ENCODE data around the gene PCDHGB5.
"Not testable (repeated sequence)": the region's sequence is repeated elsewhere in the genome, so short reads cannot be mapped to it uniquely, and the experiment has no call there.

PCDHGB5 gene

DNA sequence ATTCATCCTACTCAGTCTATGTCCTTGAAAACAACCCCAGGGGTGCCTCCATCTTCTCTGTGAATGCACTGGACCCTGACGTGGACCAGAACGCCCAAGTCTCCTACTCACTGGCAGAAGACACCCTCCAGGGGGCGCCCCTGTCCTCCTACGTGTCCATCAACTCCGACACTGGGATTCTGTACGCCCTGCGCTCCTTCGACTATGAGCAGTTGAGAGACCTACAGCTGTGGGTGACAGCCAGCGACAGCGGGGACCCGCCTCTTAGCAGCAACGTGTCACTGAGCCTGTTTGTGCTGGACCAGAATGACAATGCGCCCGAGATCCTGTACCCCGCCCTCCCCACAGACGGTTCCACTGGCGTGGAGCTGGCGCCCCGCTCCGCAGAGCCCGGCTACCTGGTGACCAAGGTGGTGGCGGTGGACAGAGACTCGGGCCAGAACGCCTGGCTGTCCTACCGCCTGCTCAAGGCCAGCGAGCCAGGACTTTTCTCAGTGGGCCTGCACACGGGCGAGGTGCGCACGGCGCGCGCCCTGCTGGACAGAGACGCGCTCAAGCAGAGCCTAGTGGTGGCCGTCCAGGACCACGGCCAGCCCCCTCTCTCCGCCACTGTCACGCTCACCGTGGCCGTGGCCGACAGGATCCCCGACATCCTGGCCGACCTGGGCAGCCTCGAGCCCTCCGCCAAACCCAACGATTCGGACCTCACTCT, 22.1 kb upstream of the PCDHGB5 start:
- H3K27ac ChIP-seq; DNase-seq (ENCODE audit: low read depth, low spot score): not testable (repeated sequence)

DNA sequence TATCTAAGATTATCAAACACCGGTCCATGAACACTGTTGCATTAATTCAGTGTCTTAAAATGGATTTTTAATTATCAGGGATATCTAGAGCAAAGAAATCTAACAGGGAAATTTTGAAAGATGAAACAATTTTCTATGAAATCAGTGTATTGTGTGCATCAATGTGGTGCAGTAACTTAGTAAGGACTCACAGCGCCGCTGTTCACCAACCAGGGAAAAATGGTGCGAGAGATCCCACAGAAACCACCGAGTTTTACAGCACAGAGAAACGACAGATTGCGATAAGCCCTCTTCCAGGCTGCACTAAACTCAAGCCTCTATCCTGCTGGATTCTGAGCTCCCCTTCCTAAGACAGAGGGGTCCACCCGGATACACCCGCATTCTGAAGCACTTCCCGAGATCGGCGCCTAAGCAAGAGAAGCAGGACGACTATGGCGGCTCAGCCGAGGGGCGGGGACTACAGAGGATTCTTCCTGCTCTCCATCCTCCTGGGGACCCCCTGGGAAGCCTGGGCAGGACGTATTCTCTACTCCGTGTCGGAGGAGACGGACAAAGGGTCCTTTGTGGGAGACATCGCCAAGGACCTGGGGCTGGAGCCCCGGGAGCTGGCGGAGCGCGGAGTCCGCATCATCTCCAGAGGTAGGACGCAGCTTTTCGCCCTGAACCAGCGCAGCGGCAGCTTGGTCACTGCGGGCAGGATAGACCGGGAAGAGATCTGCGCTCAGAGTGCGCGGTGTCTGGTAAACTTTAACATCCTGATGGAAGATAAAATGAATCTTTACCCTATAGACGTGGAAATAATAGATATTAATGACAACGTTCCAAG, 15.1 kb upstream of the PCDHGB5 start, which contains the start of gene PCDHGA7:
TSS of gene PCDHGA7 (plus strand) at position 274 of the 826 bp plus-strand sequence. CDS start at position 432, 158 bp downstream.
- DNase-seq (ENCODE audit: low read depth, low spot score), result no peak

DNA sequence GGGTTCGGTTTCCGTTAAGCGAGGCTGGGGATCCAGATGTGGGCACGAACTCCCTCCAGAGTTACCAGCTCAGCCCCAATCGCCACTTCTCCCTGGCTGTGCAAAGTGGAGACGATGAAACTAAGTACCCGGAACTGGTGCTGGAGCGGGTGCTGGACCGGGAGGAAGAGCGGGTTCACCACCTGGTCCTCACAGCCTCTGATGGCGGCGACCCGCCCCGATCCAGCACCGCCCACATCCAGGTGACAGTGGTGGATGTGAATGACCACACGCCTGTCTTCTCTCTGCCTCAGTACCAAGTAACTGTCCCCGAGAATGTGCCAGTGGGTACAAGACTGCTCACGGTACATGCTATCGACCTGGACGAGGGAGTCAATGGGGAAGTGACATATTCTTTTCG, 14.4 kb upstream of the PCDHGB5 start:
- no peak overlapping the region for H3K27ac ChIP-seq
- DNase-seq (ENCODE audit: low read depth, low spot score), result no peak

More for the DNA sequence above, 15.1 kb upstream of the PCDHGB5 start, which contains the start of gene PCDHGA7:
- H3K27ac ChIP-seq, result no peak within 1 kb of the TSS

DNA sequence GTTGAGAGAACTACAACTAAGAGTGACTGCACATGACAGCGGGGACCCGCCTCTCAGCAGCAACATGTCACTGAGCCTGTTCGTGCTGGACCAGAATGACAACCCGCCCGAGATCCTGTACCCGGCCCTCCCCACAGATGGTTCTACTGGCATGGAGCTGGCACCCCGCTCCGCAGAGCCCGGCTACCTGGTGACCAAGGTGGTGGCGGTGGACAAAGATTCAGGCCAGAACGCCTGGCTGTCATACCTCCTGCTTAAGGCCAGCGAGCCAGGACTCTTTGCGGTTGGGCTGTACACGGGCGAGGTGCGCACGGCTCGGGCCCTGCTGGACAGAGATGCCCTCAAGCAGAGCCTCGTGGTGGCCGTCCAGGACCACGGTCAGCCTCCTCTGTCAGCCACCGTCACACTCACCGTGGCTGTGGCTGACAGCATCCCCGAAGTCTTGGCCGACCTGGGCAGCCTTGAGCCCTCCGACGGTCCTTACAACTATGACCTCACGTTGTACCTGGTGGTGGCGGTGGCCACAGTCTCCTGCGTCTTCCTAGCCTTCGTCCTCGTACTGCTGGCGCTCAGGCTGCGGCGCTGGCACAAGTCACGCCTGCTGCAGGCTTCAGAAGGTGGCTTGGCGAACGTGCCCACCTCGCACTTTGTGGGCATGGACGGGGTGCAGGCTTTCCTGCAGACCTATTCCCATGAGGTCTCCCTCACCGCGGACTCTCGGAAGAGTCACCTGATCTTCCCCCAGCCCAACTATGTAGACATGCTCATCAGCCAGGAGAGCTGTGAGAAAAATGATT, 13.1 kb upstream of the PCDHGB5 start:
- no peak overlapping the region for H3K27ac ChIP-seq
- DNase-seq (ENCODE audit: low read depth, low spot score), result no peak

DNA sequence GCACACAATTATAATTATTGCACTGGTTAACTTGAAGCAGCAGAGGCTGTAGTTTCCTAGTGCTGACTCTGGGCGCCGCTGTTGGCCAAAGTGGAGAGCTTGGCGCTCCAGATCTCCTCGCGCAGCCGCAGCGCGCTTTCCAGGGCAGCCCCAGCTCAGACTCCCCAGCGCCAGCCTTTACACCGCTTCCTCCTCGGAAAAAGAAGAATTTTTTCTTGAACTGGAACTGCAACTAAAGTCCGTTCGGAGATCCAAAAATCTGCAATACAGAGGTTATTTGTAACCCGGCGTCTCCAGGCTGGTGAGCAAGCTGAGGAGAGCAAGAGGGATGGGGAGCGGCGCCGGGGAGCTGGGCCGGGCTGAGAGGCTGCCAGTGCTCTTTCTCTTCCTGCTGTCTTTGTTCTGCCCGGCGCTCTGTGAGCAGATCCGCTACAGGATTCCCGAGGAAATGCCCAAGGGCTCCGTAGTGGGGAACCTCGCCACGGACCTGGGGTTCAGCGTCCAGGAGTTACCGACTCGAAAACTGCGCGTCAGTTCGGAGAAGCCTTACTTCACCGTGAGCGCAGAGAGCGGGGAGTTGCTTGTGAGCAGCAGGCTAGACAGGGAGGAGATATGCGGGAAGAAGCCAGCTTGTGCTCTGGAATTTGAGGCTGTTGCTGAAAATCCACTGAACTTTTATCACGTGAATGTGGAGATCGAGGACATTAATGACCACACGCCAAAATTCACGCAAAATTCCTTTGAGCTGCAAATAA, 10.0 kb upstream of the PCDHGB5 start, which contains the start of gene PCDHGB4:
TSS of gene PCDHGB4 (plus strand) at position 142 of the 755 bp plus-strand sequence. CDS start at position 329, 187 bp downstream.
- DNase-seq (ENCODE audit: low read depth, low spot score); H3K27ac ChIP-seq: not testable (repeated sequence)

DNA sequence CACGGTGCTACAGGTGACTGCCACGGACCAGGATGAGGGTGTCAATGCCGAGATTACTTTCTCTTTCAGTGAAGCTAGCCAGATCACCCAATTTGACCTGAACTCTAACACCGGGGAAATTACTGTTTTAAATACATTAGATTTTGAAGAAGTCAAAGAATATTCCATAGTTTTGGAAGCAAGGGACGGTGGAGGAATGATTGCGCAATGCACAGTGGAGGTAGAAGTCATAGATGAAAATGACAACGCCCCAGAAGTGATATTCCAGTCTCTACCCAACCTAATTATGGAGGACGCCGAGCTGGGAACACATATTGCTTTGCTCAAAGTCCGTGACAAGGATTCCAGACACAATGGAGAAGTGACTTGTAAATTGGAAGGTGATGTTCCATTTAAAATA, 9.1 kb upstream of the PCDHGB5 start:
- H3K27ac ChIP-seq, result no peak overlapping the region
- no peak for DNase-seq (ENCODE audit: low read depth, low spot score)

DNA sequence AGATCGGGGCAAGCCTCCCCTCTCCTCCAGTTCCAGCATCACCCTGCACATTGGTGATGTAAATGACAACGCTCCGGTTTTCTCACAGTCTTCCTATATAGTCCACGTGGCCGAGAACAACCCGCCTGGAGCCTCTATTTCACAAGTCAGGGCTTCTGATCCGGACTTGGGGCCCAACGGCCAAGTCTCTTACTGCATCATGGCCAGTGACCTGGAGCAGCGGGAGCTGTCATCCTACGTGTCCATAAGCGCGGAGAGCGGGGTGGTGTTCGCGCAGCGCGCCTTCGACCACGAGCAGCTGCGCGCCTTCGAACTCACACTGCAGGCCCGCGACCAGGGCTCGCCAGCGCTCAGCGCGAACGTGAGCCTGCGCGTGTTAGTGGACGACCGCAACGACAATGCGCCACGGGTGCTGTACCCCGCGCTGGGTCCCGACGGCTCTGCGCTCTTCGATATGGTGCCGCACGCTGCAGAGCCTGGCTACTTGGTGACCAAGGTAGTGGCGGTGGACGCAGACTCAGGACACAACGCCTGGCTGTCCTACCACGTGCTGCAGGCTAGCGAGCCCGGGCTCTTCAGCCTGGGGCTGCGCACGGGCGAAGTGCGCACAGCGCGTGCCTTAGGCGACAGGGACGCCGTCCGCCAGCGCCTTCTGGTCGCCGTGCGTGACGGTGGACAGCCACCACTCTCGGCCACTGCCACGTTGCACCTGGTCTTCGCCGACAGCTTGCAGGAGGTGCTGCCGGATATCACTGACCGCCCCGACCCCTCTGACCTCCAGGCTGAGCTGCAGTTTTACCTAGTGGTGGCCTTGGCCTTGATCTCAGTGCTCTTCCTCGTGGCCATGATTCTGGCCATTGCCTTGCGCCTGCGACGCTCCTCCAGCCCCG, 8.3 kb upstream of the PCDHGB5 start:
- no peak for DNase-seq (ENCODE audit: low read depth, low spot score)
- H3K27ac ChIP-seq, result no peak overlapping the region

DNA sequence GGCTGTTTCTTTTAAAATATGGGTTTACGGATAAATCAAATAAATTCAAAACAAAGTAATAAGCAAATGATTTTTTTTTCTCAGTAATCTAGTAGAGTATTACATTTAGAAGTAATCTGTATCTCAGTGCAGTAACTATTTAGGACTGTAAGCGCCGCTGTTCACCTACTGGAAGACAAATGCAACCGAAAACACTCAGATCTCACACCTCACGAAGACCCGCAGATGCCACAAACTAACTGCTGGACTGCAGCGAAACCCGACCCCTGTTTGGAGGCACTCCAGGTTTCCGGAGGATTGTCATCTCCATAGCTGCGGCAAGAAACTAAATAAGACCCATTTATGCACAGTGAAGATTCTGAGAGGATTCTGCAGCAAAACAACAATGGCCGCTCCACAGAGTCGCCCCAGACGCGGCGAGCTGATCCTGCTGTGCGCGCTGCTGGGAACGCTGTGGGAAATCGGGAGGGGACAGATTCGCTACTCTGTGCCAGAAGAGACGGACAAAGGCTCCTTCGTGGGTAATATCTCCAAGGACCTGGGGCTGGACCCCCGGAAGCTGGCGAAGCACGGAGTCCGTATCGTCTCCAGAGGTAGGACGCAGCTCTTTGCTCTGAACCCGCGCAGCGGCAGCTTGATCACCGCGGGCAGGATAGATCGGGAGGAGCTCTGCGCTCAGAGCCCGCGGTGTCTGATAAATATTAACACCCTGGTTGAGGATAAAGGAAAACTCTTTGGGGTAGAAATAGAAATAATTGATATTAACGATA, 5.1 kb upstream of the PCDHGB5 start, which contains the start of gene PCDHGA8:
TSS of gene PCDHGA8 (plus strand) at position 205 of the 770 bp plus-strand sequence. CDS start at position 386, 181 bp downstream.
- H3K27ac ChIP-seq, result no peak within 1 kb of the TSS
- no peak for DNase-seq (ENCODE audit: low read depth, low spot score)

DNA sequence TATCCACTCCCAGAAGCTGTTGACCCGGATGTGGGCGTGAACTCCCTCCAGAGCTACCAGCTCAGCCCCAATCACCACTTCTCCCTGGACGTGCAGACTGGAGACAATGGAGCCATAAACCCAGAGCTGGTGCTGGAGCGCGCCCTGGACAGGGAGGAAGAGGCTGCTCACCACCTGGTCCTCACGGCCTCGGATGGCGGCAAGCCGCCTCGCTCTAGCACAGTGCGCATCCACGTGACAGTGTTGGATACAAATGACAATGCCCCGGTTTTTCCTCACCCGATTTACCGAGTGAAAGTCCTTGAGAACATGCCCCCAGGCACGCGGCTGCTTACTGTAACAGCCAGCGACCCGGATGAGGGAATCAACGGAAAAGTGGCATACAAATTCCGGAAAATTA, 4.5 kb upstream of the PCDHGB5 start:
- H3K27ac ChIP-seq, result no peak overlapping the region
- no peak for DNase-seq (ENCODE audit: low read depth, low spot score)

DNA sequence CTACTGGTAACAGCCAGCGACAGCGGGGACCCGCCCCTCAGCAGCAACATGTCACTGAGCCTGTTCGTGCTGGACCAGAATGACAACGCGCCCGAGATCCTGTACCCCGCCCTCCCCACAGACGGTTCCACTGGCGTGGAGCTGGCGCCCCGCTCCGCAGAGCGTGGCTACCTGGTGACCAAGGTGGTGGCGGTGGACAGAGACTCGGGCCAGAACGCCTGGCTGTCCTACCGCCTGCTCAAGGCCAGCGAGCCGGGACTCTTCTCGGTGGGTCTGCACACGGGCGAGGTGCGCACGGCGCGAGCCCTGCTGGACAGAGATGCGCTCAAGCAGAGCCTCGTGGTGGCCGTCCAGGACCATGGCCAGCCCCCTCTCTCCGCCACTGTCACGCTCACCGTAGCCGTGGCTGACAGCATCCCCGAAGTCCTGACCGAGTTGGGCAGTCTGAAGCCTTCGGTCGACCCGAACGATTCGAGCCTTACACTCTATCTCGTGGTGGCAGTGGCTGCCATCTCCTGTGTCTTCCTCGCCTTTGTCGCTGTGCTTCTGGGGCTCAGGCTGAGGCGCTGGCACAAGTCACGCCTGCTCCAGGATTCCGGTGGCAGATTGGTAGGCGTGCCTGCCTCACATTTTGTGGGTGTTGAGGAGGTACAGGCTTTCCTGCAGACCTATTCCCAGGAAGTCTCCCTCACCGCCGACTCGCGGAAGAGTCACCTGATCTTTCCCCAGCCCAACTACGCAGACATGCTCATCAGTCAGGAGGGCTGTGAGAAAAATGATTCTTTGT, 3.2 kb upstream of the PCDHGB5 start:
- not testable (repeated sequence) for H3K27ac ChIP-seq; DNase-seq (ENCODE audit: low read depth, low spot score)

DNA sequence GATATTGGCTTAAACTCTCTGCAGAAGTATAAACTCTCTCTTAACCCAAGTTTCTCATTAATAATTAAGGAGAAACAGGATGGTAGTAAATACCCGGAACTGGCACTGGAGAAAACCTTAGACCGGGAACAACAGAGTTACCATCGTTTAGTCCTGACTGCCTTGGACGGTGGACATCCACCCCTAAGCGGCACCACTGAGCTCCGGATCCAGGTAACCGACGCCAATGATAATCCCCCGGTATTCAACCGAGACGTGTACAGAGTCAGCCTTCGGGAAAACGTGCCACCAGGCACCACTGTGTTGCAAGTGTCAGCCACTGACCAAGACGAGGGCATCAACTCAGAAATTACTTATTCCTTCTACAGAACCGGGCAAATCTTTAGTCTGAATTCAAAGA, 861 bp downstream of the PCDHGB5 start:
- no peak overlapping the region for H3K27ac ChIP-seq
- DNase-seq (ENCODE audit: low read depth, low spot score), result no peak

DNA sequence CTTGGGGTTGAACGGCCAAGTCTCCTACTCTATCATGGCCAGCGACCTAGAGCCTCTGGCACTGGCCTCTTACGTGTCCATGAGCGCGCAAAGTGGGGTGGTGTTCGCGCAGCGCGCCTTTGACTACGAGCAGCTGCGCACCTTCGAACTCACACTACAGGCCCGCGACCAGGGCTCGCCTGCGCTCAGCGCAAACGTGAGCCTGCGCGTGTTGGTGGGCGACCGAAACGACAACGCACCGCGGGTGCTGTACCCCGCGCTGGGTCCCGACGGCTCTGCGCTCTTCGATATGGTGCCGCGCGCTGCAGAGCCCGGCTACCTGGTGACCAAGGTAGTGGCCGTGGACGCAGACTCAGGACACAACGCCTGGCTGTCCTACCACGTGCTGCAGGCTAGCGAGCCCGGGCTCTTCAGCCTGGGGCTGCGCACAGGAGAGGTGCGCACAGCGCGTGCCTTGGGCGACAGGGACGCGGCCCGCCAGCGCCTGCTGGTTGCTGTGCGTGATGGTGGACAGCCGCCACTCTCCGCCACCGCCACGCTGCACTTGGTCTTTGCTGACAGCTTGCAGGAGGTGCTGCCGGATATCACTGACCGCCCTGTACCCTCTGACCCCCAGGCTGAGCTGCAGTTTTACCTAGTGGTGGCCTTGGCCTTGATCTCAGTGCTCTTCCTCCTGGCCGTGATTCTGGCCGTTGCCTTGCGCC, 2.0 kb downstream of the PCDHGB5 start:
- H3K27ac ChIP-seq, result no peak overlapping the region
- DNase-seq (ENCODE audit: low read depth, low spot score), result no peak

DNA sequence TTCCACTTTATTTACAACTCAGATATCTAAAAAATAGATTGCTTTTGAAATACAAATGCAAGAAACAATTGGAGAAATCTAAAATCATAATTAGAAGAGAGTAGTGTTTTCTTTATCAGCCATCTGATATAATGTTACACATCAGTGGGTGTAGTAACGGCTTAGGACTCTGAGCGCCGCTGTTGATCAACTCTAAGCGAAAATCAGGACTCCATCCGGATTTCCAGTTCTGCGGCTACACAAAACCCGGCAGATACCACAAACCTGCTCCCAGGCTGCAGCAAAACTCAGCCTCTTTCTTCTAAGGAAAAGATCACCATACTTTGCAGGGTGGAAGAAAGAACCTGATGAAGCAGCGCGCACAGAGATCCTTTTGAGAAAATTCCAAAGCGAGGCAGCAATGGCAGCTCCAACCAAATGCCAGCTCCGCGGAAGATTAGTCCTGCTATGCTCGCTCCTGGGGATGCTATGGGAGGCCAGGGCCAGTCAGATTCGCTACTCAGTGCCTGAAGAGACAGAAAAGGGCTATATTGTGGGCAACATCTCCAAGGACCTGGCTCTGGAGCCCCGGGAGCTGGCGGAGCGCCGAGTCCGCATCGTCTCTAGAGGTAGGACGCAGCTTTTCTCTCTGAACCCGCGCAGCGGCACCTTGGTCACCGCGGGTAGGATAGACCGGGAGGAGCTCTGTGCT, 5.0 kb downstream of the PCDHGB5 start, which contains the start of gene PCDHGA9:
TSS of gene PCDHGA9 (plus strand) at position 226 of the 691 bp plus-strand sequence. CDS start at position 401, 175 bp downstream.
- H3K27ac ChIP-seq, result no peak within 1 kb of the TSS
- DNase-seq (ENCODE audit: low read depth, low spot score), result no peak

DNA sequence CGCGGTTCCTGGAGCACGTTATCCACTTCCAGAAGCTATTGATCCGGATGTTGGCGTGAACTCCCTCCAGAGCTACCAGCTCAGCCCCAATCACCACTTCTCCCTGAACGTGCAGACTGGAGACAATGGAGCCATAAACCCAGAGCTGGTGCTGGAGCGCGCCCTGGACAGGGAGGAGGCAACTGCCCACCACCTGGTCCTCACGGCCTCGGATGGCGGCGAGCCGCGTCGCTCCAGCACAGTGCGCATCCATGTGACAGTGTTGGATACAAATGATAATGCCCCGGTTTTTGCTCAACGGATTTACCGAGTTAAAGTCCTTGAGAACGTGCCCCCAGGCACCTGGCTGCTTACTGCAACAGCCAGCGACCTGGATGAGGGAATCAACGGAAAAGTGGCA, 5.6 kb downstream of the PCDHGB5 start:
- DNase-seq (ENCODE audit: low read depth, low spot score), result no peak
- no peak overlapping the region for H3K27ac ChIP-seq

DNA sequence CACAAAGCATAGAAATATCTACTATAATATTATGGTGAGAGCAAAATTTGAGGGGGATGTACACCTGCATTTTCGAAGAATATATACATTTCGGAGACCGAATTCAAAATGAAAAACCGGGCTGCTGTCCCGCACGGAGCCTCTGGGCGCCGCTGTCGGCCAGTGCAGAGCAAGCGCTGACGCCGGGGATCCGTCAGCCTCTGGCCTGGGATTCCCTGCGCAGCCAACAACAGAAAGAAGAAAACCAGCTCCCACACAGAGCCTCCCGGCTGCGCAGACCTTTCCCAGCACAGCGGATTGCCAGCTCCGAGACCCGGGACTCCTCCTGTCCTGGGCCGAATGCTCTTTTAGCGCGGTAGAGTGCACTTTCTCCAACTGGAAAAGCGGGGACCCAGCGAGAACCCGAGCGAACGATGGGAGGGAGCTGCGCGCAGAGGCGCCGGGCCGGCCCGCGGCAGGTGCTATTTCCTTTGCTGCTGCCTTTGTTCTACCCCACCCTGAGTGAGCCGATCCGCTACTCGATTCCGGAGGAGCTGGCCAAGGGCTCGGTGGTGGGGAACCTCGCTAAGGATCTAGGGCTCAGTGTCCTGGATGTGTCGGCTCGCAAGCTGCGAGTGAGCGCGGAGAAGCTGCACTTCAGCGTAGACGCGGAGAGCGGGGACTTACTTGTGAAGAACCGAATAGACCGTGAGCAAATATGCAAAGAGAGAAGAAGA, 10.2 kb downstream of the PCDHGB5 start, which contains the start of gene PCDHGB6:
TSS of gene PCDHGB6 (plus strand) at position 232 of the 716 bp plus-strand sequence. CDS start at position 414, 182 bp downstream.
- DNase-seq (ENCODE audit: low read depth, low spot score); H3K27ac ChIP-seq: not testable (repeated sequence)
